GM21447 (cell line): Measurements from ENCODE around the gene IQSEC2.

Source experiments
- ATAC-seq: cut with Tn5 transposase; IDR thresholded peaks from one replicate; pipeline ENCODE4 v1.9.1; 2021; ENCODE audit not compliant: unreplicated experiment

The IQSEC2 gene

DNA sequence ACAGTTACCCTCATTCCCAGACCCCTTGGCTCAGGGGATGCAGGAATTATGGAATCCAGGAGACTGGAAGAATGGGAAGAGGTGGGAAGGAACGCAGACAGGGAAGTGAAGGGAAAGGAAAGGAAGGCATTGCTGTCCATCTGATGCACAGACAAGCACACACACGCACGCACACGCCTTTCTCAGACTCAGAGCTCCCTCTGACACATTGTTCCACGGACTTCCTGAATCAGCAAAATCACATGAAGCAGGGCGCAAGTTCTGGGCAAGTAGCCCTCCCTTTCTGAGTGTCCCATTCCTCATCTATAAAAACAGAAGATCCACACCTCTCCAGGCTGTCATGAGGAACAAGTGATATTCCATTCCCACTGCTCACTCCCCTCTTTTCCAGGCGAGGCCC, 13.2 kb downstream of the IQSEC2 start:
- no peak for ATAC-seq

DNA sequence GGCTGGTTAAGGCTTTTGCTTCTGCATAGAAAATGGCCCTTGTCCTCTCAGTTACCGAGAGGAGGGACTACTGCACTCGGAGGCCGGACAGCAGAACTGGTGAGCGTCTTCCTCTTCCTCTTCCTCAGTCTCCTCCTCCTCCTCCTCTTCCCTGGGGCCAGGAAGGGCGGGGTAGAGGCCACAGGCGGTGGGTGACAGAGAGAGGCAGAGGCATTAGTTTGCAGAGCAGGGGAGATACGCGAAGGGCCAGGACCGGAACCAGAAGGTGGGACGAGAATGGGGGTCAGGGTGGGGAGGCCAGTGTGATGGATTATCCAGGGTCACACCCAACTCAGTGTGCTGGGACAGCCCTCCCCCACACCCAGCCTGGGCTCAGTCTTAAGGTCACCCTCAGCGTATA, 14.5 kb downstream of the IQSEC2 start:
- no peak for ATAC-seq

DNA sequence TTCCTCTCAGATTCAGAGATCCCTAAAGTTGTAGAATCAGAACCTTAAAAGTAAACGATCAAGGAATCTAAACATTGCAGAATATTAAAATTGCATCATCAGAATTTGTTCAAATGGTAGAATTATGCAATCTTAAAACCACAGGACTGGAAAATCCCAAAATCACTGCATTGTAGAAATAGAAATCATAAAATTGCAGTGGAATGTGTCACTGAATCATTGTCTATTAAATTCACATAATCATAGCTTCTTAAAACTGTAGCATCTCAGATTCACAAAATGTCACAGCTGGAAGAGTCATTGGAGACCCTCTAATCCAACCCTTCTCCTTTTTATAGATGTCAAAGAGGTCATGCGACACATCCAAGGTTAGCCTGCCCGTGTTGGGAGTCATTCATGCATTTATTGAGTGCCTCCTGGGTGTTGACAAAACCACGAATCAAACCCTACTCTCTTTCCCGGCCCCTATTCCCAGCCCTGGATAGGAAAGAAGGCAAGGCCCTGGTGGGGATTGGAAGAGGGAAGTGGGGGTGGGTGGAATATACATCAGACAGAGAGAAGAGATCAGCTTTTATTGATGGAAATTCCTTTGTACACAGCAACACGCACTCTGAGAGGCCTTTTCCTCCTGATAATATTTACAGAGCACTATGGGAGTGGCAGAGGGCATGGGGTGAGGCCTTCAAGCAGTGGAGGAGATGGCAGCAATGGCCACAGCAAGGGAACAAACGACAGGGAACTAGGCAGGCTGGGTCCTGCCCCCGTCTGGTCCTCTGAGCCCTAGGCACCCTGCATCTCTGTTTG, 15.4 kb downstream of the IQSEC2 start:
- ATAC-seq, result no peak

DNA sequence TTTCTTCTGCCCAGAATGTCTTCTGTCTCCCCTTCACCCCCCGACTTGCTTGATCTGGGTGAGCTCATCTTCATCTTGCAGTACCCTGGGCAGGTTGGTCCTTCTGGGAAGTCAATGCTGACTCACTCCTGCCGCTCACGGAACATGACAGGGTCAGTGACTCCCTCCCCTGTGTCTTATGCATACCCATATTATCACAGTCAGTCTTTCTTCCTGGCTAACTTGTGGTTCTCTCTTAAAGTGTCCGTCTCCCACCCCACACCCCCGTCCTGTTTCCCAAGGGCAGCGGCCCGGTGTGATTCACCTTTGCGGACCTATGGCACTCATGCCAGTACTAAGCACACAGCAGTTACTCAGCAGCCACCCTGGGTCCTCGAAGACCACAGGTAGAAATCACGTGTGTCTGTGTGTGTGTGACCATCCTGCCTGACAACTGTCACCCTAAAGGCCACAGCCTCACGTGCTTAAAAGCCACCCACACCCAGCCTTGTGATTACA, 17.7 kb downstream of the IQSEC2 start:
- no peak for ATAC-seq

DNA sequence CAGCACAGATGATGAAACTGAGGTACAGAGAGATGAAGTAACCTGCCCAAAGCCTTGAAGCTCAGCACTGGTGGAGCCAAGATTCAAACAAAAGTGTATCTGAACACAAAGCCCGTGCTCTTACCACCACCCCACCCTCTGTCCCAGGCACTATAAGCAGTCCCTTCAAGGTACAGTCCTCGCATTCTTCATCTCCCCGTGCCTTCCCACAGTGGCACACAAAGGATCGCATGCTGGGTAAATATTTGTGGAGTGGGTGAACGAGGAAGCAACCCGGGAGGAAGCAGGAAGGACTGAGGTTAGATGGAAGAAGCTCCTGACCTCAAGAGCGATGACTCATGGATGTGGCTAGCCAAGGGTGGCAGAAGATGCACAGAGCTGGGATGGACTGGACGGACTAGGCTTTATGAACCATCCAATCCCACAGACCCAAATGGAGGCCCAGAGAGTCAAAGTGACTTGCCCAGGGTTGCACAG, 18.4 kb downstream of the IQSEC2 start:
- ATAC-seq, result no peak

DNA sequence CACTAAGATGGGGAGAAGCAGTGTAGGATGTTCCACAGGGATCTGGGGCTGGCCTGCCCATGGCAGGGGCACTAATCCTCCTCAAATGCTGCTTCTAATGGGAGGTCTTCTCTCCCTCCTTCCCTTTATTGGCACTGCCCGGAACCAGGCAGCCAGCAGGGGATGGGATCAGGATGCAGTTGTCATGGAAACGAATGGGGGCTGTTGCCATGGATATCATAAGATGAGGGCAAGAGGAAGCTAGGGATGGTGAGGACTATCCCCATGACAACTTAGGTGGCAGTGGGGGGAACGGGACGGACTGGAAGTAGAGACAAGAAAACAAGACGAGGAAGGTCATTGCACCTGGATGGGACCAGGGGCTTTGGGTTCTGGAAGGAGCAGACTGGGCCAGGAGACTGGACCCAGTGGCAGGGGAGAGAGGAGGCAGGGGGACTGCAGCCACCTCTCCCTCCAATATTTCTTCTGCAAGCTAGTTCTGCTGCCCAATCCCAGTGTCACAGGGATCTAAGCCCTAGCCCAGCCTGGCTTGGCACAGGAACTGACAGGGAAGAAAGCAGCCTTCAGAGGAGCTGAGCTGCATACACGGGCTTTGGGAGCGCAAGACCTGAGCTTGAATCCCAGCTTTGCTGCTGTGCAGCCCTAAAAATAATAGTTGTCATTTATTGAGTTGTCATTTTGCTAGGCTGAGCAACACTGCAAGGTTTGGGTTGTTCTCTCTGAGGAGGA, 19.0 kb downstream of the IQSEC2 start:
- ATAC-seq, result no peak

DNA sequence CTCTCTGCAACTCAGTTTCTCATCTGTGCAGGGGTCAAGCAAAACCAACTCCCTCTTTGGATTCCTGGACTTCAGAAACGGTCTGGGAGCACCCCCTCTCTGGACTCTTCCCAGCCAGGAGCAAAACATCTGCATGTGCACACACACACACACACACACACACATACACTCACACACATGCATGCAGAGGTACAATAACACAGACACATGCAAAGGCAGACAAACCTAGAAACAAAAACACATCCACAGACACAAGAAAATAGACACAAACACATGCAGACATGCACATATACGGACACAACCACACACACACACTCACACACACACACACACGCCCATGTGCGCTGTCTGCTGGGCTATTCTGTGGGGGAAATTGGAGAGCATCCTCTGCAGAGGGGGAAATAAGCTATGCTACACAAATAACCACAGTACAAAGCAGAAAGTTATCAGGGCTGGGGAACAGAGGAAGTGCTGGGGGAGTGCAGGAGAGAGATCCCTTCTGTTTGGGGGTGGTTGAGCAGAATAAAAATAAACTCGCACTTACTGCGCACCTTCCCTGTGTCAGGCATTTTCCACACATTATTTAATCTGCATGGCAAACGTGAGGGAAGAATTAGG, 19.9 kb downstream of the IQSEC2 start:
- no peak for ATAC-seq

DNA sequence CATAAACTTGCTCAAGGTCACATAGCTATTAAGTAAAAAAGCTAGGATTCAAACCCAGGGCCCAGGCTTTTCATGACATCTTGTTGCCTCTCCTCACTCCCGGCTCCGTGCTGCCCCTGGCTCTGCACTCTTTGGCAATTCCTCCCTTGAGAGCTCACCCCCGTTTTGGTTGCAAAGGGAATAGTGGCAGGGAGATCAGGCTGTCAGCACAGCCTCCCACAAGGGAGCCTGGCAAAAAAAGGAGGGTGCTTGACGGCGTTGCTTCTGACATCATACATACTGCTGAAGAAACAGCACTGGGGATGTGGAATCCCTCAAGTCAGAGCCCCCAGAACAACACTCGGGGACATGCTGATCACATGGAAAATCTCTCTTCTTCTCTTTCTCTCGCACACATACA, 20.5 kb downstream of the IQSEC2 start:
- no peak for ATAC-seq

DNA sequence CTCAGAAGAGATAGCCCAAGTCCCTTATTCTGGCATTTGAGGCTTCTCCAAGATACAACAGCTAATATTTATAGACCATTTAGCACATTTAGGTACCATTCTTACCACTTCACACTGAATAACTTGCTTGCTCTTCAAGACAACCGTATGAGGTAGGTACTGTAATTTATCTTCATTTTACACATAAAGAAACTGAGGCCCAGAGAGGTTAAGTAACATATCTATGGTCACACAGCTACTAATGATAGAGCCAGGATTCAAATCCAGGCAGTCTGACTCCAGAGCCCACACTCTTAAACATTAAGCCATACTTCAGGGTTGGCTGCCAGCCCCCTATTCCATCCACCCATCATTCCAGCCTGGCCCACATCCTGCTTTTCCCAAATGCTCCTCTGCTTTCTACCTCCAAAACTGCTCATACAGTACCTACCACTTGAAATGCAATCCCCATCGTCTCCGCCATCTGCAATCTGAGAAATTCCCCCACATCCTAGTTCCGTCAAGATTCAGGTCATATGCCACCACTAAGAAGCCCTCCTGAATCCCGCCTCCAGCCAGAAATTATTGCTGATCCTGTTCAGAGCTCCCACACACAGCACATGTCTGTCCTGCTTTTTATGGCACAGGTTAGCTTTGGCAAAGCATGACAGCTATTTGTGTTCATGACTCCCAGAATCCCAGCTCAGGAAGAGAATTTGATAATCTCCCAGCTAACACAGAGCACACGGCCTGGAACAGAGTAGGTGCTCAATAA, 23.5 kb downstream of the IQSEC2 start:
- ATAC-seq, result no peak

DNA sequence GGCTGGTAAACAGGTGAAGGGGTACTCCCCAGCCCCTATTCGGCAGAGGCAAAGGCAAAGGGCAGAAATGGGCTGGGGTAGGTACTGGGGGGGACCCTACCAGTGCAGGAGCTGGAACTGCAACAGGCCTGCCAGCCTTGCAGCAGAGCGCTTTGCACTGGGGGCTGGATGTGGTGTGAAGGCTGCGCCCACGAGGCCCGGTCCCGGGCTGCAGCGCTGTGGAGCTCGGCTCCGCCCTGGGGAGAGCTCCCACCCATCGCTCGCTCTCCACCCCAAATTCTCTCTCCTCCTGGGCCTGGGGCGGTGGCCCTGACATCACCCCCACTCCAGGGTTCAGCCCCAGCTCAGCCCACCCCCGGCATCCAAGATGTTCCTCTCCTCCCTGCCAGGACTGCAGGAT, 24.2 kb downstream of the IQSEC2 start:
- ATAC-seq, result no peak

DNA sequence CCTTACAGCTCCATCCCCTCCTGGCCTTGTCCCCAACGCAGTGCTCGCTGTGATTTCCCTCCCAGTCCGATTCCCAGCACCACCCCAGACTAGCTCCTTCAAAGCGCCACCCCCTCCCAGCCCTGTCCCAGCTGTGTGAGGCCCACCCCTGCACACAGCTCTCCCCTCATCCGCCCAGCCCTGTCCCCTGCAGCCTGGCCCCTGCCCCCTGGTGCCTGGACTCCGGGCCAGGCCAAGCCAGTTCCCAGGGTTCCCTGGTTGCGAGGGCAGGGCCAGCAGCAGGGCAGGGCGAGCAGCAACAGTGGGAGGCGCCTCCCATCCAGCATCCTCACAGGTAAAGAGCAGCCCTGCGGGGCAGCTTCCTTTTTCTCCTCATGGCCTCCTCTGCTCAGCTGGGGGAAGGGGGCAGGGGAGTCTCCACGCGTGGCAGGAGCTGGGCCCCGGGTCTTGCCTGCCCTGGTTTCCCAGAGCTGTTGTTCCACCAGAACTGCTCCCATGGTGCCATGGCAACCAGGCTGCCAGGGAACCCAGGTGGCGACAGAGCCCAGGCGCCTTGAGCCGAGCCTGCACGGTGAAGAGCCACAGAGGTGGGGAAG, 24.8 kb downstream of the IQSEC2 start:
- ATAC-seq, result no peak

DNA sequence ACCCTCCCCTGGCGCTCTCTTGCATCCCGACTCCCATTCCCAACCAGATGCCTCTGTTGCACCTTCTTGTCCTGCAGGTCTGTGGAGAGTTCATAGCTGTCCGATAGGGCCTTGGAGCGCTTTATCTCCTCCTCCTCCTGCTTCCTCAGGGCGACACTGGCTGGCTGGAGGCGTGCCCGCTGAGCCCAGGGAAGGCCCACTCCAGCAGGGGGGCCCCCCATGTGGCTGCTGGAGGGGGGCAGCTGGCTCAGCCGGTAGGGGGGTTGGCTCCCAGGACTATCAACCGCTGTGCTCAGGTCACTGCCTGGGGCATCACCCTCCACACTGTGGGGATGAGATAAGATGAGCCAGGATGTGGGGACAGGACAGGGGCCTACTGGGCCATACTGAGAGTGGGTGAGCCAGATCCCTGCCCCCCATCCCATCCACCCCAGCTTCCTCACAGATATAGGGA, 25.6 kb downstream of the IQSEC2 start:
- ATAC-seq, result no peak

DNA sequence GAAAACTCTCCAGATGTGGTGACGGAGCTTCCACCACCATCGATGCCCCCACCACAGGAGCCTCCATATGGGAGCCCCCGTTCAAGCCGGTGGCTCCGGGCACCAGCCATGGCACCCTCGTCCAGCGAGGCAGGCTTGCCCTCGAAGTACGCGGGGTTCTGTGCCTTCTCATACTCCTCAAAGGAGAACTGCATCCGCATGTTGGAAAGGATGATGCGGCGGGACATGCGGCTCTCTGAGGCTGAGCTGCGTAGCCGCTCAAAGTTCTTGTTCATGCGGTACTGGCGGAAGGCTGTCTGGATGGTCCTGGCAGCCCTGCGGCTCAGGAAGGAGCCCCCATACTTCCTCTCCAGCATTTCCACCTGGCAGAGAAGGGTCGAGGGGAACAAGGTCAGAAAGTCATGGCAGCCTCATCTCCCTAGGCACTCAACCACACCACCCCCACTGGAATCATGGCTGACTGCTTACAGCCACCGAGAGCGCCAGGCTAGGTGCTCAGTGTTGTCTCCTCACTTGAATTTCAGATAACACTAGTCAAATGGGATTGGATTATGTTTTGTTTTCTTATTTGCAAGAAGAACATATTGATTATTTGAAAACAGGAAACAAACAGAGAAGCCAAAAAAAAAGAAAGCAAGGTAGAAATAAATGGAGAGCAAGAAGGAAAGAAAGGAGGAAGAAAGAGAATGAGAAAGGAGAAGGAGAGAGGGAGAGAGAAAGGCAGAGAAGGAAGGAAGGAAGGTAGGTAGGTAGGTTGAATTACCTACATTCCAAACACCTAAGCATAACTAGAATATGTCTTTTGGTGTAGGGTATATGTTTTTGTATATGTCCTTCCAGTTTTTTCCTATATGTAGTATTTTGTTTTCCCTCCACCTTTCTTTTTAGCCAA, 26.6 kb downstream of the IQSEC2 start:
- no peak for ATAC-seq

DNA sequence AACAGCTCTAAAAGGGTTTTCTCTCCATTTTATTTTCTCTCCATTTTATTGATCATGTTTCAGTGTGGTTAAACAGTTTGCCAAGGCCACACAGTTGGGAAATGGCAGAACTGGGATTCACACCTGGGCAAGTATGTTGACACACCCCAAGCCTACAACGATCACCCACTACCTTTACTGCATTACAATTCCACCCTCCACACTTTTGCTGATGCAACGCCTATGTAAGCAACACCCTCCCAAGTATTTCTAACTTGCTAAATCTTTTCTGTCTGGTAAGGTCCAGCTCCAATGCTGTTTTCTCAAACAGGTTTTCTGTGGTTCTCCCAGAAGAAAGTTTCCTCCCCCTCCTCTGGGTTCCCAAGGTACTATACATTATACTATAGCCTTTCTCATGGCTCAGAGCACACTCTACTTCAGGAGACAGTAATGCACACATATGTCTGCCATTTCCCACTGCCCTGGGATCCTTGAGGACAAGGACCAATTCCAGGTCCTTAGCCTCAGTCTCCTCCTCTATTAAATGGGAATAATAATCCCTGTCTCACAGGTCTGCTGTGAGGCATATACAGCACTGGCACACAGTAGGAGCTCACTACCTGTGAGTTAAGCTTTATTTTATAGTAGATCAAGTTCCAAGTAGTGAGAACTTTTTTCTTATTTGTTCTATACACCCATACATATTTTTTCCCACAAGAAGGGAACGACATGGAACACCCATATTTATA, 27.9 kb downstream of the IQSEC2 start:
- ATAC-seq, result no peak

DNA sequence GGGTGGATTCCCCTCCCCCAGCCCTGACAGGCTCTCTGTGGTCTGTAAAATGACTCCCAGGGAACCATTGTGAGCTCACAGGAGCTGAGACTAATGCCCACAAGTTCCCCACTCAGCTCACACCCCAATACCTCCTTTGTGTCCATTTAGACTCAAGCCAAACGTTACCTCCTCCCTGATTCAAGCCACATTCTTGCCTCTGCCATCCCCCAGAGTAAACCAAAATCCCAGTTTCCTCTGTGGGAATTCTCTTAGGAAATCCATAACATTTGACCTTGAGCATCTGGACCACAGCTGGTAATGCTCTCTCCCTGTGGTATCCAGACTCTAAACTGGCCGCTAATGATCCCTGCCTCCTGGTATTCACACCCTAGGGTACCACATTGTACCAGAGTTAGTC, 30.1 kb downstream of the IQSEC2 start:
- ATAC-seq, result no peak

DNA sequence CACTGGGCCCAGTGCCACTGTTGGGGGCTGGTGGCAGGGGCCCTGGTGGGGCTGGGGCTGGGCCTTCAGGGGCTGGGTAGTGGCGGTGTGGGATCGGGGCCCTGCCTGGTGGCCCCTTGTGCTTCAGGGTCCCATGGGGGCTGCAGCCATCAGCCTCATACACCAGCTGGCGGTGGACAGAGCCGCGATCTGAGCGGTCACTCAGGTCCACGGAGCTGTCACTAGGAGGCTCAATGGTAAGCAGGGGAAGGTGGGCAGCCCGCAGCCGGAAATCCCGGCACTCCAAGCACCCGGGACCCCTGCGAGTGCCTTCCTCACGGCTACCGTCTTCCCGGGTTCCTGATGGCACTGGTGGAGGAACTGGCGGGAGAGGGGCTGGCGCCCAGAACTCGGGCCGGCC, 30.8 kb downstream of the IQSEC2 start:
- no peak for ATAC-seq

DNA sequence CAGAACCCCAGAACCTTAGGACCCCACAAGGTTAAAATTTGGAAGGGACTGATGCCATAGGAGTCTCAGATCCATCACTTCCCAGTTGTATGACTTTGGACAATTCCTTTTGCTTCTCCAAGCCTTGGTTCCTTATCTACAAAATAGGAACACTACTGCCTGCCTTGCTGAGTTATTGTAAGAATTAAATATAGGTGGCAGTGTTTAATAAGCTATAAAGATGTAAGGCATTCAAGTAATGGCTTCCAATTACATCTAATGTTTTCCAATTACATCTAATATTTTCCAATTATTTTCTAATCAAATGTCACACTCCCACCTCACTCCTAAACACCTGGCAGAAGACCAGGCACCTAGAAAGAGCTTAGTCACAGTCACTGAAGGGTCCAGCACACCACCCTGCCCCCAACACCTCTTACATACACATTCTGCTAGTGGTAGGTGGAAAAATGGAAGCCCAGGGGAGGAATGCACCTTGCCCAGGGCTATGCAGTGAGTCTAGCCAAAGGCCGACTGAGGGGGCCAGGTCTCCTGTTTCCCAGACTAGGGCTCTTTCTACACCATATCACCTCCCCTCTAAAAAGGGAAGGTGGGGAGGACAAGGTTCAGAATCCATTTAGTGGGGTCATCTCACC, 31.9 kb downstream of the IQSEC2 start:
- no peak for ATAC-seq

DNA sequence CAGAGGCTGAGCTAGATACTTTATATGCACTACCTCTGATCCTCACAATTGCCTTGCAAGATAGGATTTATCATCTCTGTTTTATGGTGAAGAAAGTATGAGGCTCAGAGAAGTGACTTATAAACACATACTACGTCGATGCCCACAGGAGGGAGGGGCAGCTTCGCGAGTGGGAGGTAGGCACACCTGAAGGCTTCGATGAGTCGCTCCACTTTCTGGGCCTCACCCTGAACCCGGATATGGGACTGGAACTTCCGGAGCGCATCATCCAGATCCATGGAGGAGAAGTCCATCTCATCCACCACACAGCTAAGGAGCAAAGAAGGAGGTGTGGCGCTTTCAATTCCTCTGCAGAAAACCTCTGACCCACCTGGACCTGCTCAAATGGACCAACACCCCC, 33.5 kb downstream of the IQSEC2 start:
- no peak for ATAC-seq
